SHP77 (cell line): ENCODE data around the gene IL20RA.
"Not testable (repeated sequence)": the region's sequence is repeated elsewhere in the genome, so short reads cannot be mapped to it uniquely, and the experiment has no call there.

Experiments
- DNase-seq, 2 experiments: peaks; one replicate each; lab custom pipeline; 2025; lab: John Stamatoyannopoulos, UW

The IL20RA gene

GRCh38 chr6:137044366-137045221 is at the start of gene IL20RA:
TSS of gene IL20RA (minus strand) at chr6:137044965. CDS start at chr6:137044728, 237 bp downstream.
- no peak for DNase-seq

- DNase-seq: no peak
Observed at GRCh38 chr6:137093183-137094069, 48.7 kb upstream of the IL20RA start.

- DNase-seq: no peak
Observed at GRCh38 chr6:137092018-137092417, 47.3 kb upstream of the IL20RA start.

- DNase-seq: no peak
Observed at GRCh38 chr6:137089305-137089704, 44.5 kb upstream of the IL20RA start.

- DNase-seq: no peak
Observed at GRCh38 chr6:137087902-137088301, 43.1 kb upstream of the IL20RA start.

GRCh38 chr6:137086031-137086430 is 41.3 kb upstream of the IL20RA start:
- no peak for DNase-seq

GRCh38 chr6:137084865-137085617 is 40.3 kb upstream of the IL20RA start:
- DNase-seq: no peak

GRCh38 chr6:137084090-137084489 is 39.3 kb upstream of the IL20RA start:
- no peak for DNase-seq

- DNase-seq: no peak
Observed at GRCh38 chr6:137081997-137082396, 37.2 kb upstream of the IL20RA start.

- no peak for DNase-seq
Observed at GRCh38 chr6:137080711-137081110, 35.9 kb upstream of the IL20RA start.

GRCh38 chr6:137076277-137077068 is 31.7 kb upstream of the IL20RA start:
- DNase-seq: peak; percentile 48 to 80

- DNase-seq: not testable (repeated sequence)
Observed at GRCh38 chr6:137075790-137076189, 31.0 kb upstream of the IL20RA start.

- DNase-seq: no peak
Observed at GRCh38 chr6:137070303-137070702, 25.5 kb upstream of the IL20RA start.

GRCh38 chr6:137067399-137067798 is 22.6 kb upstream of the IL20RA start:
- no peak for DNase-seq

GRCh38 chr6:137058037-137058436 is 13.3 kb upstream of the IL20RA start:
- DNase-seq: no peak

- DNase-seq: no peak
Observed at GRCh38 chr6:137056121-137056880, 11.5 kb upstream of the IL20RA start.

- peak; percentile 53 to 68 for DNase-seq
Observed at GRCh38 chr6:137051790-137052472, 7.2 kb upstream of the IL20RA start.

- no peak for DNase-seq
Observed at GRCh38 chr6:137049095-137049494, 4.3 kb upstream of the IL20RA start.

GRCh38 chr6:137046871-137047412 is 2.2 kb upstream of the IL20RA start:
- no peak for DNase-seq
